GM12872 (cell line): Measurements from ENCODE around the gene DAD1.

Experiments used
- CTCF ChIP-seq: IDR thresholded peaks from 3 replicates; pipeline ENCODE4 v1.5.1; 2011; ENCODE audit warnings: low read depth, mild to moderate bottlenecking, low read length, moderate library complexity; ENCODE audit not compliant: insufficient read depth

Gene DAD1

GRCh38 chr14:22540293-22540692 is 48.7 kb downstream of the DAD1 start:
- no peak for TF ChIP-seq CTCF

GRCh38 chr14:22539831-22540230 is 49.2 kb downstream of the DAD1 start:
- no peak for TF ChIP-seq CTCF

GRCh38 chr14:22538671-22539228 is 50.3 kb downstream of the DAD1 start:
- no peak for TF ChIP-seq CTCF

GRCh38 chr14:22537436-22538310 is 51.4 kb downstream of the DAD1 start:
- no peak for TF ChIP-seq CTCF

GRCh38 chr14:22536853-22537338 is 52.1 kb downstream of the DAD1 start:
- no peak for TF ChIP-seq CTCF

GRCh38 chr14:22535916-22536315 is 53.1 kb downstream of the DAD1 start:
- no peak for TF ChIP-seq CTCF

GRCh38 chr14:22535126-22535525 is 53.9 kb downstream of the DAD1 start:
- no peak for TF ChIP-seq CTCF
